MM.1S (cell line): ENCODE results near the gene PGAM2.
"Not testable (repeated sequence)": the region's sequence is repeated elsewhere in the genome, so short reads cannot be mapped to it uniquely, and the experiment has no call there.

Experiments used
- DNase-seq: peaks from one replicate; pipeline ENCODE4 v3.0.0-alpha.2; 2015
- H2AFZ ChIP-seq: fragments of 300-600 bp; sonication (generic); 2 replicates; pipeline ENCODE4 v1.6.0; 2016; ENCODE audit warnings: antibody characterized with exemption, low read length
- H3F3A ChIP-seq: fragments of 300-600 bp; sonication (generic); 2 replicates; pipeline ENCODE4 v1.6.1; 2016; ENCODE audit warnings: mild to moderate bottlenecking, antibody characterized with exemption, low read length, moderate library complexity, mixed read lengths; ENCODE audit not compliant: insufficient read depth
- H3K27ac ChIP-seq: fragments of 300-600 bp; sonication (generic); 2 replicates; pipeline ENCODE4 v1.5.1; 2016; ENCODE audit warnings: mild to moderate bottlenecking, low read length
- H3K27me3 ChIP-seq: fragments of 300-600 bp; sonication (generic); replicated peaks from 2 replicates; pipeline ENCODE4 v1.6.0; 2016; ENCODE audit warnings: low read length; ENCODE audit not compliant: insufficient read depth
- H3K36me3 ChIP-seq: fragments of 300-600 bp; sonication (generic); replicated peaks from 2 replicates; pipeline ENCODE4 v1.6.1; 2016; ENCODE audit warnings: mild to moderate bottlenecking, low read length, mixed read lengths; ENCODE audit not compliant: insufficient read depth
- H3K4me1 ChIP-seq: fragments of 300-600 bp; sonication (generic); 2 replicates; pipeline ENCODE4 v1.6.1; 2016; ENCODE audit warnings: low read length, mixed read lengths
- H3K4me2 ChIP-seq: fragments of 300-600 bp; sonication (generic); 2 replicates; pipeline ENCODE4 v1.6.0; 2016; ENCODE audit warnings: low read depth, low read length
- H3K4me3 ChIP-seq: fragments of 300-600 bp; sonication (generic); 2 replicates; pipeline ENCODE4 v1.5.1; 2016; ENCODE audit warnings: low read length, mixed read lengths
- H3K79me2 ChIP-seq: fragments of 300-600 bp; sonication (generic); 2 replicates; pipeline ENCODE4 v1.6.1; 2016; ENCODE audit warnings: mixed run types, low read length, mixed read lengths
- H3K9ac ChIP-seq: fragments of 300-600 bp; sonication (generic); 2 replicates; pipeline ENCODE4 v1.6.1; 2016; ENCODE audit warnings: low read length, mixed read lengths
- H3K9me2 ChIP-seq: fragments of 300-600 bp; sonication (generic); replicated peaks from 2 replicates; pipeline ENCODE4 v1.6.1; 2016; ENCODE audit warnings: mild to moderate bottlenecking, low read length, mixed read lengths; ENCODE audit not compliant: insufficient read depth
- H3K9me3 ChIP-seq: fragments of 300-600 bp; sonication (generic); replicated peaks from 2 replicates; pipeline ENCODE4 v1.6.1; 2016; ENCODE audit warnings: mild to moderate bottlenecking, low read length, mixed read lengths; ENCODE audit not compliant: insufficient read depth
- H4K20me1 ChIP-seq: fragments of 300-600 bp; sonication (generic); 2 replicates; pipeline ENCODE4 v1.6.1; 2016; ENCODE audit warnings: mild to moderate bottlenecking, low read length, moderate library complexity, mixed read lengths; ENCODE audit not compliant: insufficient read depth
- CTCF ChIP-seq: fragments of 300-600 bp; sonication (generic); IDR thresholded peaks from 2 replicates; pipeline ENCODE4 v1.5.1; 2016; ENCODE audit warnings: antibody characterized with exemption, low read length, mixed read lengths
- EZH2 ChIP-seq: fragments of 300-600 bp; sonication (generic); optimal IDR thresholded peaks from 2 replicates; pipeline ENCODE3; 2017; ENCODE audit warnings: low read depth, mild to moderate bottlenecking, antibody characterized with exemption, low read length, mixed read lengths
- EZH2phosphoT487 ChIP-seq: fragments of 300-600 bp; sonication (generic); IDR thresholded peaks from 2 replicates; pipeline ENCODE4 v1.6.1; 2018; ENCODE audit warnings: antibody characterized with exemption, low read length

PGAM2 gene

GRCh38 chr7:44042221-44042620 lies 23.1 kb downstream of the PGAM2 start:
- Histone ChIP-seq H3K27me3 (no peaks in the 10 kb centered on the region), H4K20me1 (peaks cover 4% of the 10 kb centered on the region; the same call in 1 of the 2 replicates), H3K36me3 (no peaks in the 10 kb centered on the region), H3K9ac (no peak overlapping the region), H3K27ac (no peak overlapping the region), H3K9me3 (no peaks in the 10 kb centered on the region), H3K4me1 (peaks cover 21% of the 10 kb centered on the region), H3K4me3 (no peak overlapping the region), H3K79me2 (peaks cover 28% of the 10 kb centered on the region), H3K4me2 (no peak overlapping the region), H2AFZ (no peak overlapping the region), H3F3A (peaks cover 25% of the 10 kb centered on the region; the same call in 1 of the 2 replicates), H3K9me2 (no peaks in the 10 kb centered on the region)
- no peak for TF ChIP-seq CTCF
- TF ChIP-seq EZH2phosphoT487, result no peak
- no peak for TF ChIP-seq EZH2
- DNase-seq, result no peak

- not testable (repeated sequence) for H3K27me3 ChIP-seq, H3K36me3 ChIP-seq, H3K9me3 ChIP-seq, H3K27ac ChIP-seq, H4K20me1 ChIP-seq, H3K4me1 ChIP-seq, H3K9me2 ChIP-seq
- peak; percentile 14; the same call in 1 of the 2 replicates for TF ChIP-seq CTCF
- peaks cover 11% of the 10 kb centered on the region for H3K79me2 ChIP-seq
- H2AFZ ChIP-seq, result 0 out of 2 replicates have a peak overlapping the region, but pooled peaks have one; percentile 27
- peak; percentile 60 for DNase-seq
- H3K4me2 ChIP-seq, result peak overlapping the region; percentile 54; the same call in 1 of the 2 replicates
- peak overlapping the region; percentile 33; the same call in 1 of the 2 replicates for H3K4me3 ChIP-seq
- peak overlapping the region; percentile 40; the same call in 1 of the 2 replicates for H3K9ac ChIP-seq
- H3F3A ChIP-seq, result peaks cover 13% of the 10 kb centered on the region; the same call in 1 of the 2 replicates
Observed at GRCh38 chr7:44040493-44040891, 24.9 kb downstream of the PGAM2 start.

- not testable (repeated sequence) for H3K9me3 ChIP-seq, H3K9ac ChIP-seq
Observed at GRCh38 chr7:44039800-44040492, 25.4 kb downstream of the PGAM2 start.

GRCh38 chr7:44038961-44039558 lies 26.3 kb downstream of the PGAM2 start:
- not testable (repeated sequence) for H3K4me2 ChIP-seq, H3K27me3 ChIP-seq, H3K4me1 ChIP-seq, H4K20me1 ChIP-seq, H2AFZ ChIP-seq, H3K9me3 ChIP-seq, H3K9ac ChIP-seq, H3K79me2 ChIP-seq, H3K36me3 ChIP-seq, H3F3A ChIP-seq, H3K9me2 ChIP-seq
- Histone ChIP-seq H3K27ac (peak overlapping the region; percentile 22; the same call in 1 of the 2 replicates), H3K4me3 (peak overlapping the region; percentile 9; the same call in 1 of the 2 replicates)
- peak; percentile 84 for DNase-seq

More at GRCh38 chr7:44039800-44040492, 25.4 kb downstream of the PGAM2 start:
- H3K4me1 ChIP-seq, H3K27me3 ChIP-seq, H3K79me2 ChIP-seq, H3K9me2 ChIP-seq, H3K36me3 ChIP-seq, H3K27ac ChIP-seq, H2AFZ ChIP-seq, H4K20me1 ChIP-seq, H3K4me3 ChIP-seq, DNase-seq: not testable (repeated sequence)
- Histone ChIP-seq H3K4me2 (peak overlapping the region; percentile 54; the same call in 1 of the 2 replicates), H3F3A (peaks cover 11% of the 10 kb centered on the region; the same call in 1 of the 2 replicates)

- H3K4me3 ChIP-seq, H3K9me2 ChIP-seq, H2AFZ ChIP-seq, H4K20me1 ChIP-seq, H3K27ac ChIP-seq, H3K9me3 ChIP-seq, H3K4me1 ChIP-seq, H3K36me3 ChIP-seq, H3K79me2 ChIP-seq, H3F3A ChIP-seq, H3K9ac ChIP-seq, DNase-seq, H3K27me3 ChIP-seq, H3K4me2 ChIP-seq: not testable (repeated sequence)
Observed at GRCh38 chr7:44038553-44038952, 26.8 kb downstream of the PGAM2 start.

GRCh38 chr7:44037951-44038350 lies 27.4 kb downstream of the PGAM2 start:
- H3K9me3 ChIP-seq, H3K4me3 ChIP-seq, H3F3A ChIP-seq, H3K9ac ChIP-seq, H3K9me2 ChIP-seq, H3K36me3 ChIP-seq, H3K27ac ChIP-seq, H3K4me2 ChIP-seq, H2AFZ ChIP-seq, H3K79me2 ChIP-seq, H3K27me3 ChIP-seq, H3K4me1 ChIP-seq, H4K20me1 ChIP-seq, DNase-seq: not testable (repeated sequence)
